ENCODE measurements around the gene SOX13.

SOX13 gene

DNA sequence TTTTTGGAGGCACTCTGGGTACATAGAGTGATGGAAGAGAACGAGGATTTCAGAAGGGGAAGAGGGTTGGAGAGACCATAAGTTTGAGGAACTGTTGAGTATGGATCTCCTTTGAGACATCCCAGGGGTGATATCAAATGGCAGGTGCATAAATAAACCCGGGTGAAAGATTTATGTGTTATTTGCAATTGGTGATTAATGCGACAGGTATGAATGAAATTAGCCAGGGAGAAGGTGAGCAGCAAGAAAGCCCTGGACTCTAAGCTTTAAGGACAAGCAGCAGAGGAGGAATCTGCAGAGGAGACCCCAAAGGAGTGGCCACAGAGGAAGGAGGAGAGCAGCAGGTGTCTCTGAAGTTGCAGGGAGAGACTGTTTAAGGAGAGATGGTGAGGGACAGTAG, 102.0 kb downstream of the SOX13 start:
- peaks cover 14% of the 10 kb centered on the region for H3K9me3 ChIP-seq (ENCODE audit: control insufficient read depth, insufficient read depth, low read length)
- no peak overlapping the region for H3K27ac ChIP-seq (ENCODE audit: low read depth, low read length)
- no peak overlapping the region for H3K9ac ChIP-seq (ENCODE audit: low read depth, low read length)
- no peaks in the 10 kb centered on the region for H3K4me1 ChIP-seq (ENCODE audit: control insufficient read depth, insufficient read depth, low read length)
- H3K4me3 ChIP-seq (ENCODE audit: low read depth, low read length) = no peak overlapping the region
- no peaks in the 10 kb centered on the region for H3K36me3 ChIP-seq (ENCODE audit: control insufficient read depth, insufficient read depth, low read length)
- H3K27me3 ChIP-seq (ENCODE audit: control insufficient read depth, insufficient read depth, low read length) = no peaks in the 10 kb centered on the region

DNA sequence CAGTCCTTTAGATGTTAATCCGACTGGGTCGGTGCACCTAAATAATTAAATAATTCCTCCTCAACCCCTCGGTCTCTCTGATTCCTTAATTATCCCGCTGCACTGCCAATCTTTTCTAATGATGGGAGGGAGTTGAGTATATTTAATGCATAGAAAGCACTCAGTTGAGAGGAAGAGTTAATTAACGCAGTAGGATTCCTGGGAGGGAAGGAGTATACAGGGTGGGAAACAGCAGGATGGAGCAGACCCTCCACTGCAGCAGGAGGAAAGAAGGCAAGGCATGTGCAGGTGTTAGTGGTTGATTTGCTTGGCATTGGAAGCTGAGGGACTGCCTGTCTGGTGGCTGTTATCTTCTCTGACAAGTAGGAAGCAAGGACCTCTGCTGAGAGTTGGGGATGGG, 103.1 kb downstream of the SOX13 start:
- no peaks in the 10 kb centered on the region for H3K4me1 ChIP-seq (ENCODE audit: control insufficient read depth, insufficient read depth, low read length)
- H3K36me3 ChIP-seq (ENCODE audit: control insufficient read depth, insufficient read depth, low read length) = no peaks in the 10 kb centered on the region
- no peak overlapping the region for H3K9ac ChIP-seq (ENCODE audit: low read depth, low read length)
- H3K4me3 ChIP-seq (ENCODE audit: low read depth, low read length) = no peak overlapping the region
- H3K9me3 ChIP-seq (ENCODE audit: control insufficient read depth, insufficient read depth, low read length) = 0 out of 2 replicates have a peak, but pooled peaks cover 5% of the 10 kb centered on the region
- no peak overlapping the region for H3K27ac ChIP-seq (ENCODE audit: low read depth, low read length)
- H3K27me3 ChIP-seq (ENCODE audit: control insufficient read depth, insufficient read depth, low read length) = no peaks in the 10 kb centered on the region

DNA sequence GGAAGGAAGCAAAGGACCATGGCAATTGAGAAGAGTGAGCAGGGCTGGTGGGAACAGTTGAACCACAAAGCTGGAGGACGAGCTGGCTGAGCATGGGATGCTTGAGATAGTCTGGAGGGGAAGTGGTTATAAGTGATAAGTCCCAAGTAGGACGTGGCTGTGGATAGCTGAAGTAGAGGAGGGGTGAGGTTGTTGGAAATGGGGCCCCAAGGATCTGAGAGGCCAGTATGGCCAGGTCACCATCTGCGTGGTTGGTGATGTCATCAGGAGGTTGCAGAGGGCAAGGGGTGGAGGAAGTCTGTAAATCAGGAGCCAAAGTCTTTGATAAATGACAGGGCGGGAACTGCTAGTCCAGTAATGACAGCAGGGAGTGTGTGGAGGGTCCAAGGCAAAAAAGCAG, 104.2 kb downstream of the SOX13 start:
- Histone ChIP-seq H3K4me3 (ENCODE audit: low read depth, low read length) (no peak overlapping the region), H3K4me1 (ENCODE audit: control insufficient read depth, insufficient read depth, low read length) (no peaks in the 10 kb centered on the region), H3K9me3 (ENCODE audit: control insufficient read depth, insufficient read depth, low read length) (no peaks in the 10 kb centered on the region), H3K36me3 (ENCODE audit: control insufficient read depth, insufficient read depth, low read length) (no peaks in the 10 kb centered on the region), H3K27ac (ENCODE audit: low read depth, low read length) (no peak overlapping the region), H3K9ac (ENCODE audit: low read depth, low read length) (no peak overlapping the region), H3K27me3 (ENCODE audit: control insufficient read depth, insufficient read depth, low read length) (no peaks in the 10 kb centered on the region)
